GM10248 (cell line): ENCODE measurements around the gene ITPR1.

Experiments used
- CTCF ChIA-PET: fragments of 300-600 bp; sonication (Branson Sonifier 250); formaldehyde crosslinking; extraction: SDS; loops from one replicate; lab custom pipeline; 2021; ENCODE audit warnings: antibody characterized with exemption; lab: Yijun Ruan, JAX
- POLR2A ChIA-PET: fragments of 350-650 bp; sonication (Branson Sonifier 250); formaldehyde crosslinking; extraction: SDS; loops from one replicate; lab custom pipeline; 2020; ENCODE audit warnings: antibody characterized with exemption; lab: Yijun Ruan, JAX
- DNase-seq: peaks from one replicate; pipeline ENCODE4 v3.0.0; 2012; ENCODE audit errors: extremely low spot score
- TF ChIP-seq, protein P1 (sequence below): IDR thresholded peaks from 2 replicates; pipeline ENCODE4 v1.5.1; 2012; ENCODE audit warnings: mild to moderate bottlenecking, low read depth; ENCODE audit errors: extremely low read depth, missing control alignments, control extremely low read depth

ITPR1 gene

DNA sequence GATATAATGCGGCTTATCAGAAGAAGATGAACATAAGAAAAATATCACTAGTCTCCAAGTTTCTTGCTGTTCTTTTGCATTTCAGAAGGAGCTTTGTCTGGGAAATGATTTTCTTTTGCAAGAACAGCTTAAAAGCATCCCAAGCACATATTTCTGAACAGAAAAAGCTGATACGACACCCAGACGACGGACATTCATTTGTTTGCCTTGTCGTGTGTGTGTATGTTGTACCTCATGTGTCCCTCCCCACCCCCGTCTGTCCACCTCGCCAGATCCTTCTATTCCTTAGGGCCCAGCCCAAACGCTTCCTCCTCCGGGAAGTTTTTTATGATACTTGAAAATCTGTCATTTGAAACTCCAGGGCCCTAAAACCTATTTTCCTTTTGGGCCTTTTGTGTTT lies 8.8 kb downstream of the ITPR1 start:
- TF ChIP-seq, protein P1, sequence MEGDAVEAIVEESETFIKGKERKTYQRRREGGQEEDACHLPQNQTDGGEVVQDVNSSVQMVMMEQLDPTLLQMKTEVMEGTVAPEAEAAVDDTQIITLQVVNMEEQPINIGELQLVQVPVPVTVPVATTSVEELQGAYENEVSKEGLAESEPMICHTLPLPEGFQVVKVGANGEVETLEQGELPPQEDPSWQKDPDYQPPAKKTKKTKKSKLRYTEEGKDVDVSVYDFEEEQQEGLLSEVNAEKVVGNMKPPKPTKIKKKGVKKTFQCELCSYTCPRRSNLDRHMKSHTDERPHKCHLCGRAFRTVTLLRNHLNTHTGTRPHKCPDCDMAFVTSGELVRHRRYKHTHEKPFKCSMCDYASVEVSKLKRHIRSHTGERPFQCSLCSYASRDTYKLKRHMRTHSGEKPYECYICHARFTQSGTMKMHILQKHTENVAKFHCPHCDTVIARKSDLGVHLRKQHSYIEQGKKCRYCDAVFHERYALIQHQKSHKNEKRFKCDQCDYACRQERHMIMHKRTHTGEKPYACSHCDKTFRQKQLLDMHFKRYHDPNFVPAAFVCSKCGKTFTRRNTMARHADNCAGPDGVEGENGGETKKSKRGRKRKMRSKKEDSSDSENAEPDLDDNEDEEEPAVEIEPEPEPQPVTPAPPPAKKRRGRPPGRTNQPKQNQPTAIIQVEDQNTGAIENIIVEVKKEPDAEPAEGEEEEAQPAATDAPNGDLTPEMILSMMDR = no peak
- ChIA-PET CTCF (interaction anchor here (0.7 to 2.2 kb wide), 3 partner anchors 8 to 132 kb away, joined by 3 to 8 read pairs (median 3); partner anchors contain the start of gene ITPR1), POLR2A (interaction anchor here (0.8 kb wide), 1 partner anchor 9 kb away, joined by 3 read pairs; the partner anchor contains the start of gene ITPR1)
- DNase-seq = no peak

DNA sequence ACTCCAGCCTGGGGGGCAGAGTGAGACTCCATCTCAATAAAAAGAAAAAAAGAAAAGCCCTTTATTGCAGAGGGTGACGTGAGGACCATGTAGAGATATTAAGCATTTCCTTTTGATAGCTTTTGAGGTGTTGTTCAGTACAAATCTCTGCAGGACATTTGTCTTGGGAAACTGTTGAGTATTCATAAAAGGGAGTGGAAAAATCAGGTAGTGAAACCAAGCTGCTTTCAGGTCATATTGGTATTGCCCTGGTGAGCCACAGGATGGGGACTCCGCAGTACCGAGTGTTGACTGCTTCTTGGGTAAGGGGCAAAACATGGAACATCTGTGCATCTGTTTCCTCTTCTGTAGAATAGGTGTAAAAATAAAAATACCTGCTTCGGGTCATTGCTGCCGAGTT lies 9.9 kb downstream of the ITPR1 start:
- CTCF ChIA-PET = interaction anchor here (2.2 kb wide), 1 partner anchor 10 kb away, joined by 8 read pairs; the partner anchor contains the start of gene ITPR1
- POLR2A ChIA-PET = interaction anchor here (1.0 kb wide), 1 partner anchor 9 kb away, joined by 9 read pairs; the partner anchor contains the start of gene ITPR1
- no peak for DNase-seq
- TF ChIP-seq, protein P1 = no peak

DNA sequence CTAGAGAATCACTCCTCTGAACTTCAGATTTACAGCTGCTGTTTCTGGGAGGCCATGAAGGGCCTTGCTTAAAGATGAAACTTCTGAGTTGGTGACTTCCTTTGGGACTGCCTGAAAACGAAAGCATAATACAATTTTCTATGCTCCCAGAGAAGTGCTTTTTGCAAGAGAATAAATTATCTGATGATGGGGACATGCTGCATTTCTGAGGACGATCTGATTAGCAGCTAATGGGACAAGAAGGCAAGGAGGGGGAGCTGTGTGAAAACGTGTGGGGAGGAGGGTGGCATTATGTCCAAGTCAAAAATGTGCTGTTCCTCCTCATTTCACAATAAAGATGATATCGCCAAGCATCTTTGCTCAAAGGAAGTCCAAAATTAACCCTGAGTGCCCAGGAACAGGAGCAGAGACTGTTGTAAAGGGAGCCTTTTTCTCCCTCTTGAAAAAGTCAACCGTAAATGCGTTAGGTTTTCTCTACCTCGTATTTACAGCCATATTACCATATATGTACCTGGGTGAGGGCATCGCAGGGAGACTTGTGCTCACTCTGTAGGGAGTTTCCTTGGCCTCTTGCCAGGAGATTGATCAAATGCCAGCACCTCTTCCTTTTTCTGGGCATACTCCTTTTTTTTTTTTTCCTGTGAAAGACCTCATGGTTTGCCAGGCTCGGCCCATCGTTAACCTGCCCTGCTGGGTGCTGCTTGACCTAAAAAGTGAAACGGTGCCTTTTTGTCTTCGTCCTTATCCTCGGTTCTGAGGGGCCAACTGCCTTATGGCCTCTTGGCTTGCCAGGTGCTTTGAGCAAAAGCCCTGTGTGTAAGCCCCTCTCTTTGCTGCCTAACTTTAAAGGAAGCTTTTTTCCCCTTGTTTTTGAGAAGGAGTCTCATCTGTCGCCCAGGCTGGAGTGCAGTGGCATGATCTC lies 11.5 kb downstream of the ITPR1 start:
- TF ChIP-seq, protein P1 = no peak
- POLR2A ChIA-PET = interaction anchor here (0.9 kb wide), 1 partner anchor 11 kb away, joined by 3 read pairs; no protein-coding TSS in a partner anchor
- CTCF ChIA-PET = interaction anchor here (0.7 to 1.8 kb wide), 4 partner anchors 10 to 154 kb away, joined by 5 to 7 read pairs (median 5); no protein-coding TSS in a partner anchor
- no peak for DNase-seq

DNA sequence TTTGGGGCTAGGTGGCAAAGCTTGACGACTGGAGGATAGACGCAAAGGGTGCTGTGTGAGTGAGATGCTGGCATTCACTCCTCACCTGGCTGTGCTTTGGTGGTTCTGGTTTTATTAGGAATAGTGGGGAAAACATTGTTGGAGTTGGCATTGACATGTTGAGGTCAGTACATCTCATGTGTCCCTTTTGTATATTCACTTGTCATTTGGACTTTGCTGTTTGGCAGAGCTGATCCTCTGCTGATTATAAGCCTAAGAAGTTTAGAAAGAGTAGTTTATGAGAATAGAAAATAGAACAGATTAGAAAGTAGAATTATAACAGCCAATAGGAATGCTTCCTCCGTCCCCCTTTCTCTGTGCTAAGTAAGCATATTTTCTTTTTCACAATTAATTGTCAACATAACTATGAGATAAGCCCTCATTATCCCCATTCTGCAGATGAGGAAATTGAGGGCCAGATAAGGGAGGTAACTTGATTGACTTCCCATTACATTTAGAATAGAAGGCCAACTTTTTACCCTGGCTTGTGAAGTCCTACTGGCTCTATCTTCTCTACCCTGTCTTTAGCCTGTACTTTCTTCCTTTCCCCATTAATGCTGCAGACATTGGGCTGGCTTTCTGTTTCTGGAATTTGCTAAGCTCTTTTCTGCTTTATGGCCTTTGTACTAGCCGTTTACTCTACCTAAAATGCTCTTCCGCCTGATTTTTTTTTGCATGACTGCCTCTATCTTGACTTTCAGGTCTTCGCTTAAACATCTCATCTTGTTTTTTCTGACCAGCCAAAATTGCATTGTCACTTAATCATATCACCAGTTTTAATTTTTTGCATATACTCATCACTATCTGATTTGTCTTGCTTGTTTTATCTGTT lies 12.8 kb downstream of the ITPR1 start:
- DNase-seq = no peak
- ChIA-PET POLR2A (interaction anchor here (1.2 kb wide), 1 partner anchor 12 kb away, joined by 4 read pairs; the partner anchor contains the start of gene ITPR1), CTCF (interaction anchor here (1.1 to 2.4 kb wide), 4 partner anchors 13 to 128 kb away, joined by 3 to 8 read pairs (median 5); partner anchors contain the start of gene ITPR1)
- TF ChIP-seq, protein P1 = no peak

DNA sequence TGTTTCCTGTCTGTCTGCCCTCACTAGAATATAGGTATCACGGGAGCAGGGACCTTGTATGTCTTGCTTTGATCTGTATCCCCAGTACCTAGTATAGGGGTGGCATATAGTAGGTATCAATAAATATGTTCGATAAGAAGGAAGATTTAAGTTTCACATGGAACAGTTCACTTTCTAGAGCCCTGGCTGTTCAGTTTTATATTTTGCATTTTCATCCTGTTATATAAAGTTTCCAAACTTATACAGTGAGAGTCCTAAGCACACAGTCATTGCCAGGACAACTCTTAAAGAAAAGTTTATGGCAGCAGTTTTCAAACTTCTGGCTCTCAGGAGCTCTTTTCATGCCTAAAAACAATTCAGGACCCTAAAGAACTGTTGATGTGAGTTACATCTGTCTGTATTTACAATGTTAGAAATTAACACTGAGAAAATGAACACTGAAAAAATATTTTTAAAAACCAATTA lies 13.4 kb downstream of the ITPR1 start:
- CTCF ChIA-PET = interaction anchor here (1.6 to 2.4 kb wide), 2 partner anchors 11 to 14 kb away, joined by 5 to 8 read pairs; partner anchors contain the start of gene ITPR1
- TF ChIP-seq, protein P1 = no peak
- no peak for DNase-seq
- POLR2A ChIA-PET = interaction anchor here (1.2 to 1.7 kb wide), 2 partner anchors 13 kb away, joined by 4 to 14 read pairs; partner anchors contain the start of gene ITPR1
